Measurements from ENCODE around the gene HIRA. TPM values are rescaled to one million over a fixed set of nuclear protein-coding genes. Genes with fewer than 3 reads are reported as not detected.

Gene HIRA
- total RNA-seq, 4 donors from 2014 or later: 24.9 to 104 (median 31.8) TPM

- H3K36me3 ChIP-seq: peaks cover 0 to 98% (median 0%) of the 10 kb centered on the region in 3 donors
- H3K4me1 ChIP-seq: no peaks in the 10 kb centered on the region
- peak in 1 of 3 donors; percentile 40 for DNase-seq
- no peak overlapping the region for H3K4me3 ChIP-seq
- no peaks in the 10 kb centered on the region for H3K9me3 ChIP-seq
- no peaks in the 10 kb centered on the region for H3K27me3 ChIP-seq
- H3K27ac ChIP-seq: no peak overlapping the region
- no peak for TF ChIP-seq CTCF (IDR thresholded peaks at IDR 0.05)
- TF ChIP-seq POLR2A (IDR thresholded peaks at IDR 0.05): no peak
Observed at GRCh38 chr22:19352766-19353165, 78.8 kb downstream of the HIRA start.

- Histone ChIP-seq H3K27me3 (no peaks in the 10 kb centered on the region), H3K9me3 (no peaks in the 10 kb centered on the region), H3K4me1 (no peaks in the 10 kb centered on the region), H3K27ac (no peak overlapping the region), H3K36me3 (peaks cover 0 to 98% (median 0%) of the 10 kb centered on the region in 3 donors), H3K4me3 (no peak overlapping the region)
- TF ChIP-seq POLR2A (IDR thresholded peaks at IDR 0.05): no peak
- no peak for TF ChIP-seq CTCF (IDR thresholded peaks at IDR 0.05)
- DNase-seq: peak in 1 of 3 donors; percentile 15
Observed at GRCh38 chr22:19352217-19352616, 79.3 kb downstream of the HIRA start.

GRCh38 chr22:19351604-19352003 is 79.9 kb downstream of the HIRA start:
- peaks cover 0 to 98% (median 0%) of the 10 kb centered on the region in 3 donors for H3K36me3 ChIP-seq
- H3K9me3 ChIP-seq: no peaks in the 10 kb centered on the region
- TF ChIP-seq CTCF (IDR thresholded peaks at IDR 0.05) (no peak), POLR2A (IDR thresholded peaks at IDR 0.05) (no peak)

GRCh38 chr22:19350947-19351346 is 80.6 kb downstream of the HIRA start:
- no peak for TF ChIP-seq POLR2A (IDR thresholded peaks at IDR 0.05)
- TF ChIP-seq CTCF (IDR thresholded peaks at IDR 0.05): no peak
- no peak overlapping the region for H3K27ac ChIP-seq
- H3K4me3 ChIP-seq: no peak overlapping the region
- H3K27me3 ChIP-seq: no peaks in the 10 kb centered on the region
- no peaks in the 10 kb centered on the region for H3K9me3 ChIP-seq
- DNase-seq: no peak
- H3K4me1 ChIP-seq: no peaks in the 10 kb centered on the region
- H3K36me3 ChIP-seq: peaks cover 0 to 98% (median 0%) of the 10 kb centered on the region in 3 donors

More at GRCh38 chr22:19351604-19352003, 79.9 kb downstream of the HIRA start:
- Histone ChIP-seq H3K4me3 (no peak overlapping the region), H3K4me1 (no peaks in the 10 kb centered on the region), H3K27me3 (no peaks in the 10 kb centered on the region), H3K27ac (no peak overlapping the region)
- DNase-seq: peak in 1 of 3 donors; percentile 17

- H3K4me3 ChIP-seq: no peak overlapping the region
- H3K4me1 ChIP-seq: no peaks in the 10 kb centered on the region
- no peak for DNase-seq
- H3K27me3 ChIP-seq: no peaks in the 10 kb centered on the region
- H3K27ac ChIP-seq: no peak overlapping the region
- H3K36me3 ChIP-seq: peaks cover 0 to 98% (median 0%) of the 10 kb centered on the region in 3 donors
- no peak for TF ChIP-seq CTCF (IDR thresholded peaks at IDR 0.05)
- TF ChIP-seq POLR2A (IDR thresholded peaks at IDR 0.05): no peak
- no peaks in the 10 kb centered on the region for H3K9me3 ChIP-seq
Observed at GRCh38 chr22:19350476-19350859, 81.1 kb downstream of the HIRA start.
